Tibial nerve (tissue), 3 donors: ENCODE measurements around the gene NOTCH3.

Experiments used
- CTCF ChIP-seq, 5 experiments: fragments of 200-600 bp in 3 of 5; fragments of 450-650 bp in 2 of 5; sonication (generic) in 3 of 5; IDR thresholded peaks; one replicate each; pipeline ENCODE4 v1.5.1; 2016 to 2019; ENCODE audit warnings: antibody characterized with exemption in 5 of 5, mild to moderate bottlenecking in 3 of 5, moderate library complexity in 2 of 5
- POLR2A ChIP-seq, 2 donors: fragments of 450-650 bp; IDR thresholded peaks; one replicate each; pipeline ENCODE4 v1.6.1; 2017; ENCODE audit warnings: antibody characterized with exemption in 2 of 2, mild to moderate bottlenecking in 2 of 2, moderate library complexity in 2 of 2

DNA sequence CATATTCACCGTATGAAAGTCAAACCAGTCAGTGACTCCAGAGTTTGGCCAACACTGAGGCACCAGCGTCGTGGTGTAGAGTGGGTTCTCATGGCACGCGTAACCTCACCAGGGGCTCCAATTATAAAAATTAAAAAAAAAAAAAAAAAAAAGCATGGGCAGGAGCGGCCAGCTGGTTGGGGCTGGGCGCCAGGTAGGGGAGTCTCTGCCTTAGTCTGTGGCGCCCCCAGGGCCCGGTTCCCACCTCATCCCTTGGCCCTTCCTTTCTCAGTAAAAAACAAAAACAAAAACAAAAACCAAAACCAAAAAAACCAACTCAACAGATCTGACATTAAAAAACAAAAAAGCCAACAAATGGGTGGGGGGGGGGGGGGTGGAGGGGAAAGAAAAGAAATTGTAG lies 36.1 kb upstream of the NOTCH3 start:
- TF ChIP-seq POLR2A (IDR thresholded peaks at IDR 0.05) (no peak), CTCF (IDR thresholded peaks at IDR 0.05) (no peak)
